Measurements from ENCODE around the gene HMSD. TPM values are rescaled to one million over a fixed set of nuclear protein-coding genes. Genes with fewer than 3 reads are reported as not detected.

HMSD gene
- total and polyA plus RNA-seq, 2 experiments from 2014 or later, result 2.6 to 25.1 TPM

DNA sequence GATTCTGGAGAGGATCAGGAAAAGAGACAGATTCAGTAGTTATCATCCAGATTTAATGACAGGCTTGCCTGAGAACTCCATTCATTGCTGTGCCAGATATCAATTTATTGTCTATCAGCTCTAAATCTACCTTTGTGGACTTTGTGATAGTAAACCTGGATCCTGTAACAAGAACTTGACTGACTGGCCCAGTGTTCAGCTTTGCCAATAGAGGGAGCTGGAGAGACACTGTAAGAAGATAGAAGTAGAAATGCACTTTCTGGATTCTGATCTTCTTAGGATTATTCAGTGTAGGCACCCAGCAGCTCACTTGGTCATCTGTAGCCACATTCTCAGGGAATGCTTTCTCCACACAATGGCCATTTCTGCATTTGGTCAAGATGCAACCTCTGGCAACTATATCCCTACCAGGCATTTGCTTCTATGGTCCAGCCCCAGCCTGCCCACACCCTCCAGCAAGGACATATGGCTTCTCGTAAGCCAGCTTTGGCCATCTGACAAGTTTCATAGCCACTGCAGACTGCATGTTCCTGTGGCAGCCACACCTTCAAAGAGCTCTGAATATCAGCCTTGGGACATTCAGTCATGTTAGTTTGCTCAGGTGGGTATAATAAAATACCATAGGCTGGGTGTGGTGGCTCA lies 14.6 kb downstream of the HMSD start:
- Histone ChIP-seq H4K20me1 (replicated peaks; ENCODE audit: insufficient read depth) (no peaks in the 10 kb centered on the region), H3K79me2 (replicated peaks; ENCODE audit: insufficient read depth) (no peaks in the 10 kb centered on the region), H3K9me2 (ENCODE audit: insufficient read depth) (no peaks in the 10 kb centered on the region), H3K27me3 (ENCODE audit: insufficient read depth) (peaks cover 17% of the 10 kb centered on the region; the same call in 1 of the 2 replicates), H3K4me1 (ENCODE audit: insufficient read depth) (no peaks in the 10 kb centered on the region), H2AFZ (no peak overlapping the region), H3K4me2 (no peak overlapping the region), H3K36me3 (ENCODE audit: insufficient read depth) (no peaks in the 10 kb centered on the region), H3K27ac (ENCODE audit: low read depth) (no peak overlapping the region), H3K4me3 (no peak overlapping the region), H3F3A (replicated peaks; ENCODE audit: low read depth) (no peaks in the 10 kb centered on the region)
- Mint-ChIP-seq H3K9me3 (no peaks in the 10 kb centered on the region), H3K4me1 (peaks cover 3% of the 10 kb centered on the region; the same call in 2 of the 3 replicates), H3K36me3 (ENCODE audit: low read depth) (no peaks in the 10 kb centered on the region; the same call in 2 of the 3 replicates), H3K27me3 (ENCODE audit: insufficient read depth, low read depth, poor library complexity) (peaks cover 4% of the 10 kb centered on the region), H3K4me3 (no peak overlapping the region), H3K27ac (0 out of 2 replicates have a peak overlapping the region, but pooled peaks have one; percentile 1)
- DNase-seq (ENCODE audit: low spot score) (peak; percentile 86), ATAC-seq (peak; percentile 72)
- TF ChIP-seq, protein P1, sequence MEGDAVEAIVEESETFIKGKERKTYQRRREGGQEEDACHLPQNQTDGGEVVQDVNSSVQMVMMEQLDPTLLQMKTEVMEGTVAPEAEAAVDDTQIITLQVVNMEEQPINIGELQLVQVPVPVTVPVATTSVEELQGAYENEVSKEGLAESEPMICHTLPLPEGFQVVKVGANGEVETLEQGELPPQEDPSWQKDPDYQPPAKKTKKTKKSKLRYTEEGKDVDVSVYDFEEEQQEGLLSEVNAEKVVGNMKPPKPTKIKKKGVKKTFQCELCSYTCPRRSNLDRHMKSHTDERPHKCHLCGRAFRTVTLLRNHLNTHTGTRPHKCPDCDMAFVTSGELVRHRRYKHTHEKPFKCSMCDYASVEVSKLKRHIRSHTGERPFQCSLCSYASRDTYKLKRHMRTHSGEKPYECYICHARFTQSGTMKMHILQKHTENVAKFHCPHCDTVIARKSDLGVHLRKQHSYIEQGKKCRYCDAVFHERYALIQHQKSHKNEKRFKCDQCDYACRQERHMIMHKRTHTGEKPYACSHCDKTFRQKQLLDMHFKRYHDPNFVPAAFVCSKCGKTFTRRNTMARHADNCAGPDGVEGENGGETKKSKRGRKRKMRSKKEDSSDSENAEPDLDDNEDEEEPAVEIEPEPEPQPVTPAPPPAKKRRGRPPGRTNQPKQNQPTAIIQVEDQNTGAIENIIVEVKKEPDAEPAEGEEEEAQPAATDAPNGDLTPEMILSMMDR (conservative IDR thresholded peaks at IDR 0.05; ENCODE audit: low read depth in 2 of 2), result peak; percentile 78 to 79
- TF ChIP-seq EZH2 (IDR thresholded peaks at IDR 0.05; ENCODE audit: low read depth, unreplicated experiment), result no peak

DNA sequence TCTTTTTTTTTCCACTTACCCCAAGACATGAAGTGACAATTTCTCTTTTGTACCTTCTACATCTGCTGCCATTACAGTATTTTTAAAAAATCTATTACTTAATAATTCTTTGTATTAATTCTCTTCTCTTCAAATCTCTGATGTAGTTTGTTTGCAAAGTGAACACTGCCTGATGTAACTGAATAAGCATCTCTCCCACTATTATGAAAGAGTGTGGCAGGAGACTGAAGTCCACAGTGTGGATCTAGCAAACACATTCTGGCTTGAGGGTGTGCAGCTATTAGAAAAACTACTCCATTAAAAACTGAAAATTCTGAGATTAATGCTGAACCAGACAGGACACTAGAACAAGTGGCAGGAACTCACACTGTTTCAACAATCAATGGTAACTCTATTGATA lies 15.8 kb downstream of the HMSD start:
- H3K79me2 ChIP-seq (replicated peaks; ENCODE audit: insufficient read depth), result no peaks in the 10 kb centered on the region
- no peak overlapping the region for H2AFZ ChIP-seq
- H3K27me3 ChIP-seq (ENCODE audit: insufficient read depth), result peaks cover 25% of the 10 kb centered on the region; the same call in 1 of the 2 replicates
- Mint-ChIP-seq H3K9me3 (no peaks in the 10 kb centered on the region; the same call in 2 of the 3 replicates), H3K4me3 (no peak overlapping the region), H3K27ac (no peak overlapping the region), H3K4me1 (peaks cover 14% of the 10 kb centered on the region), H3K27me3 (ENCODE audit: insufficient read depth, low read depth, poor library complexity) (peaks cover 12% of the 10 kb centered on the region), H3K36me3 (ENCODE audit: low read depth) (no peaks in the 10 kb centered on the region; the same call in 1 of the 3 replicates)
- no peaks in the 10 kb centered on the region for H4K20me1 ChIP-seq (replicated peaks; ENCODE audit: insufficient read depth)
- no peaks in the 10 kb centered on the region for H3K9me2 ChIP-seq (ENCODE audit: insufficient read depth)
- ATAC-seq, result no peak
- peaks cover 7% of the 10 kb centered on the region for H3K4me1 ChIP-seq (ENCODE audit: insufficient read depth)
- no peak overlapping the region for H3K27ac ChIP-seq (ENCODE audit: low read depth)
- 0 out of 2 replicates have a peak, but pooled peaks cover 2% of the 10 kb centered on the region for H3F3A ChIP-seq (replicated peaks; ENCODE audit: low read depth)
- H3K36me3 ChIP-seq (ENCODE audit: insufficient read depth), result no peaks in the 10 kb centered on the region
- no peak overlapping the region for H3K4me3 ChIP-seq
- H3K4me2 ChIP-seq, result no peak overlapping the region
- no peak for DNase-seq (ENCODE audit: low spot score)
- TF ChIP-seq ZNF462 (CRISPR knock-in tag; IDR thresholded peaks at IDR 0.05) (no peak), NANOG (IDR thresholded peaks at IDR 0.05; ENCODE audit: borderline replicate concordance) (no peak), CREB1 (CRISPR knock-in tag; IDR thresholded peaks at IDR 0.05; ENCODE audit: low read depth) (no peak), ZNF331 (CRISPR knock-in tag; IDR thresholded peaks at IDR 0.05; ENCODE audit: low read depth) (no peak), JUNB (IDR thresholded peaks at IDR 0.05; ENCODE audit: unreplicated experiment) (no peak), ETS1 (IDR thresholded peaks at IDR 0.05) (no peak), EZH2phosphoT487 (IDR thresholded peaks at IDR 0.05; ENCODE audit: unreplicated experiment) (no peak), POLR2AphosphoS5 (IDR thresholded peaks at IDR 0.05; ENCODE audit: low read depth) (no peak), STAT1 (IDR thresholded peaks at IDR 0.05; ENCODE audit: unreplicated experiment) (no peak), ZNF114 (CRISPR knock-in tag; IDR thresholded peaks at IDR 0.05) (no peak), EZH2 (IDR thresholded peaks at IDR 0.05; ENCODE audit: low read depth, unreplicated experiment) (no peak)
